GM19452 (cell line): ENCODE results near the gene FAF2.
"Not testable (repeated sequence)": the region's sequence is repeated elsewhere in the genome, so short reads cannot be mapped to it uniquely, and the experiment has no call there.

Source experiments
- ATAC-seq: cut with Tn5 transposase; IDR thresholded peaks from one replicate; pipeline ENCODE4 v1.9.1; 2021; ENCODE audit not compliant: unreplicated experiment

FAF2 gene

GRCh38 chr5:176454724-176455394, 6.7 kb downstream of the FAF2 start:
- no peak for ATAC-seq

- no peak for ATAC-seq
Observed at GRCh38 chr5:176458904-176459561, 10.8 kb downstream of the FAF2 start.

GRCh38 chr5:176461349-176461748, 13.2 kb downstream of the FAF2 start:
- no peak for ATAC-seq

GRCh38 chr5:176463113-176463764, 15.1 kb downstream of the FAF2 start:
- ATAC-seq = no peak

GRCh38 chr5:176466245-176466871, 18.2 kb downstream of the FAF2 start:
- ATAC-seq = no peak

- ATAC-seq = no peak
Observed at GRCh38 chr5:176469296-176469695, 21.1 kb downstream of the FAF2 start.

GRCh38 chr5:176470539-176470938, 22.4 kb downstream of the FAF2 start:
- ATAC-seq = no peak

GRCh38 chr5:176471098-176471497, 22.9 kb downstream of the FAF2 start:
- no peak for ATAC-seq

- ATAC-seq = no peak
Observed at GRCh38 chr5:176473335-176474006, 25.3 kb downstream of the FAF2 start.

GRCh38 chr5:176474476-176474875, 26.3 kb downstream of the FAF2 start:
- ATAC-seq = no peak

GRCh38 chr5:176481711-176482110, 33.5 kb downstream of the FAF2 start:
- no peak for ATAC-seq

- ATAC-seq = no peak
Observed at GRCh38 chr5:176485176-176485575, 37.0 kb downstream of the FAF2 start.

- ATAC-seq = no peak
Observed at GRCh38 chr5:176486189-176486757, 38.1 kb downstream of the FAF2 start.

- not testable (repeated sequence) for ATAC-seq
Observed at GRCh38 chr5:176487160-176487559, 39.0 kb downstream of the FAF2 start.

- ATAC-seq = no peak
Observed at GRCh38 chr5:176489077-176489476, 40.9 kb downstream of the FAF2 start.

GRCh38 chr5:176490301-176490700, 42.1 kb downstream of the FAF2 start:
- no peak for ATAC-seq

GRCh38 chr5:176491101-176491502, 42.9 kb downstream of the FAF2 start:
- ATAC-seq = no peak

- no peak for ATAC-seq
Observed at GRCh38 chr5:176491901-176492300, 43.7 kb downstream of the FAF2 start.

GRCh38 chr5:176492431-176492830, 44.2 kb downstream of the FAF2 start:
- ATAC-seq = no peak

- no peak for ATAC-seq
Observed at GRCh38 chr5:176497852-176498251, 49.7 kb downstream of the FAF2 start.

GRCh38 chr5:176499273-176499672, 51.1 kb downstream of the FAF2 start:
- ATAC-seq = no peak
